GM19397 (cell line): ENCODE results near the gene CCDC54.
"Not testable (repeated sequence)": the region's sequence is repeated elsewhere in the genome, so short reads cannot be mapped to it uniquely, and the experiment has no call there.

ENCODE experiments used
- ATAC-seq: cut with Tn5 transposase; IDR thresholded peaks from one replicate; pipeline ENCODE4 v1.9.1; 2021; ENCODE audit warnings: mild to moderate bottlenecking, moderate library complexity; ENCODE audit not compliant: unreplicated experiment

The CCDC54 gene

GRCh38 chr3:107377151-107377550, at the start of gene CCDC54:
Gene CCDC54 (plus strand): TSS chr3:107377439. CDS start chr3:107377588, 149 bp downstream.
- no peak for ATAC-seq

- no peak for ATAC-seq
These were observed 49.2 kb upstream of the CCDC54 start for GRCh38 chr3:107328069-107328468.

- no peak for ATAC-seq
These were observed 48.2 kb upstream of the CCDC54 start for GRCh38 chr3:107329088-107329487.

- not testable (repeated sequence) for ATAC-seq
These were observed 37.5 kb upstream of the CCDC54 start for GRCh38 chr3:107339690-107340089.

GRCh38 chr3:107344722-107345121, 32.5 kb upstream of the CCDC54 start:
- ATAC-seq = no peak

- no peak for ATAC-seq
These were observed 31.3 kb upstream of the CCDC54 start for GRCh38 chr3:107345822-107346405.

- no peak for ATAC-seq
These were observed 30.7 kb upstream of the CCDC54 start for GRCh38 chr3:107346564-107346963.

- ATAC-seq = no peak
These were observed 29.5 kb upstream of the CCDC54 start for GRCh38 chr3:107347751-107348150.

- ATAC-seq = no peak
These were observed 20.5 kb upstream of the CCDC54 start for GRCh38 chr3:107356706-107357105.

GRCh38 chr3:107361633-107362032, 15.6 kb upstream of the CCDC54 start:
- no peak for ATAC-seq

- no peak for ATAC-seq
These were observed 12.2 kb upstream of the CCDC54 start for GRCh38 chr3:107365051-107365450.

- no peak for ATAC-seq
These were observed 10.5 kb upstream of the CCDC54 start for GRCh38 chr3:107366766-107367165.

- ATAC-seq = no peak
These were observed 9.9 kb upstream of the CCDC54 start for GRCh38 chr3:107367353-107367752.

- no peak for ATAC-seq
These were observed 8.4 kb upstream of the CCDC54 start for GRCh38 chr3:107368654-107369398.

GRCh38 chr3:107369791-107370190, 7.4 kb upstream of the CCDC54 start:
- no peak for ATAC-seq

GRCh38 chr3:107370907-107371306, 6.3 kb upstream of the CCDC54 start:
- ATAC-seq = no peak

- ATAC-seq = no peak
These were observed 4.7 kb upstream of the CCDC54 start for GRCh38 chr3:107372506-107372905.

- no peak for ATAC-seq
These were observed 3.3 kb upstream of the CCDC54 start for GRCh38 chr3:107373896-107374295.

GRCh38 chr3:107375682-107376081, 1.6 kb upstream of the CCDC54 start:
- no peak for ATAC-seq

- ATAC-seq = no peak
These were observed 5.4 kb downstream of the CCDC54 start for GRCh38 chr3:107382631-107383030.

- ATAC-seq = no peak
These were observed 7.2 kb downstream of the CCDC54 start for GRCh38 chr3:107384428-107384827.

- no peak for ATAC-seq
These were observed 7.7 kb downstream of the CCDC54 start for GRCh38 chr3:107384907-107385306.

GRCh38 chr3:107387555-107387954, 10.3 kb downstream of the CCDC54 start:
- ATAC-seq = no peak
